Hepatocyte (in vitro differentiated cells): ENCODE results near the gene SEMA6A.

ENCODE experiments used
- CTCF ChIP-seq: fragments of 200-600 bp; sonication (generic); IDR thresholded peaks from 2 replicates; pipeline ENCODE4 v1.5.1; 2016; ENCODE audit warnings: antibody characterized with exemption, mild to moderate bottlenecking; ENCODE audit not compliant: poor library complexity
- EZH2 ChIP-seq: fragments of 200-600 bp; sonication (generic); IDR thresholded peaks from 2 replicates; pipeline ENCODE4 v1.6.1; 2016; ENCODE audit warnings: antibody characterized with exemption, mild to moderate bottlenecking, borderline replicate concordance
- EZH2phosphoT487 ChIP-seq: fragments of 200-600 bp; sonication (generic); IDR thresholded peaks from one replicate; pipeline ENCODE4 v1.6.1; 2018; ENCODE audit warnings: antibody characterized with exemption, mild to moderate bottlenecking, low read depth, moderate library complexity; ENCODE audit not compliant: unreplicated experiment, severe bottlenecking

- TF ChIP-seq CTCF (no peak), EZH2 (no peak), EZH2phosphoT487 (no peak)
Measured at GRCh38 chr5:116509483-116510244, 65.0 kb downstream of the SEMA6A start.
